IMR-90 (cell line): ENCODE measurements around the gene C10orf90. TPM values are rescaled to one million over a fixed set of nuclear protein-coding genes. Genes with fewer than 3 reads are reported as not detected.
"Not testable (repeated sequence)": the region's sequence is repeated elsewhere in the genome, so short reads cannot be mapped to it uniquely, and the experiment has no call there.

Experiments
- ATAC-seq: fragments of 200-7000 bp; cut with Tn5 transposase; 2 replicates; pipeline ENCODE4 v1.9.1; 2020; ENCODE audit warnings: low read depth, mild to moderate bottlenecking, moderate library complexity
- BruUV-seq: library from RNA; stranded (reverse); fragments of 400-500 nt; replicated peaks from 2 replicates; lab custom pipeline; 2021; lab: Mats Ljungman, UMichigan
- CTCF ChIA-PET: fragments of 300-600 bp; formaldehyde crosslinking; extraction: SDS; loops from one replicate; lab custom pipeline; 2021; ENCODE audit warnings: antibody characterized with exemption; lab: Yijun Ruan, JAX
- POLR2A ChIA-PET: fragments of 300-600 bp; sonication (Branson Sonifier 250); formaldehyde crosslinking; loops from one replicate; lab custom pipeline; 2022; ENCODE audit warnings: antibody characterized with exemption; ENCODE audit not compliant: unreplicated experiment; lab: Charles Lee
- DNase-seq: peaks from one replicate; pipeline ENCODE4 v3.0.0; 2013
- H2AFZ ChIP-seq: replicated peaks from 2 replicates; pipeline ENCODE3; 2013; ENCODE audit warnings: low read length, mild to moderate bottlenecking; ENCODE audit not compliant: poor library complexity
- H2AK5ac ChIP-seq: 2 replicates; pipeline ENCODE4 v1.6.1; 2013; ENCODE audit warnings: low read depth, low read length, inconsistent platforms
- H2AK9ac ChIP-seq: replicated peaks from 2 replicates; pipeline ENCODE3; 2013; ENCODE audit warnings: mild to moderate bottlenecking, low read depth, low read length, moderate library complexity; ENCODE audit not compliant: poor library complexity
- H2BK120ac ChIP-seq: 2 replicates; pipeline ENCODE4 v1.6.1; 2013; ENCODE audit warnings: low read depth, low read length, inconsistent platforms
- H2BK15ac ChIP-seq: 3 replicates; pipeline ENCODE4 v1.6.1; 2013; ENCODE audit warnings: low read depth, low read length, inconsistent platforms
- H2BK20ac ChIP-seq: 2 replicates; pipeline ENCODE4 v1.6.1; 2013; ENCODE audit warnings: low read depth, mild to moderate bottlenecking, inconsistent platforms, low read length, moderate library complexity
- H2BK5ac ChIP-seq: 2 replicates; pipeline ENCODE4 v1.6.1; 2013; ENCODE audit warnings: mild to moderate bottlenecking, low read depth, low read length, inconsistent platforms; ENCODE audit not compliant: poor library complexity, severe bottlenecking
- H3K14ac ChIP-seq: replicated peaks from 2 replicates; pipeline ENCODE4 v1.6.1; 2013; ENCODE audit warnings: low read depth, low read length, inconsistent platforms
- H3K18ac ChIP-seq: 2 replicates; pipeline ENCODE4 v1.6.1; 2013; ENCODE audit warnings: low read depth, low read length, control low read depth
- H3K23ac ChIP-seq: 2 replicates; pipeline ENCODE4 v1.6.1; 2013; ENCODE audit warnings: low read depth, low read length, inconsistent platforms
- H3K27ac ChIP-seq: 2 replicates; pipeline ENCODE4 v1.5.1; 2013; ENCODE audit warnings: mild to moderate bottlenecking, control low read depth, low read length; ENCODE audit not compliant: insufficient read depth
- H3K27me3 ChIP-seq: 2 replicates; pipeline ENCODE4 v1.6.1; 2013; ENCODE audit warnings: low read length; ENCODE audit not compliant: control insufficient read depth, insufficient read depth
- H3K36me3 ChIP-seq: 2 replicates; pipeline ENCODE4 v1.6.1; 2013; ENCODE audit warnings: low read length, mixed read lengths; ENCODE audit not compliant: control insufficient read depth, insufficient read depth
- H3K4ac ChIP-seq: 2 replicates; pipeline ENCODE4 v1.6.1; 2013; ENCODE audit warnings: low read depth, low read length, inconsistent platforms
- H3K4me1 ChIP-seq: 2 replicates; pipeline ENCODE4 v1.6.1; 2013; ENCODE audit warnings: low read length, mixed read lengths; ENCODE audit not compliant: control insufficient read depth, insufficient read depth
- H3K4me2 ChIP-seq: 2 replicates; pipeline ENCODE4 v1.6.1; 2013; ENCODE audit warnings: low read depth, mild to moderate bottlenecking, control low read depth, low read length, moderate library complexity
- H3K4me3 ChIP-seq: 2 replicates; pipeline ENCODE4 v1.5.1; 2013; ENCODE audit warnings: low read depth, mild to moderate bottlenecking, control low read depth, low read length, moderate library complexity; ENCODE audit not compliant: insufficient read depth
- H3K56ac ChIP-seq: 2 replicates; pipeline ENCODE4 v1.6.1; 2013; ENCODE audit warnings: low read length, inconsistent platforms; ENCODE audit not compliant: insufficient read depth; ENCODE audit errors: extremely low read depth
- H3K79me1 ChIP-seq, 2 experiments: 2 replicates each; pipeline ENCODE4 v1.6.1; 2013; ENCODE audit warnings: low read length in 2 of 2, inconsistent platforms in 1 of 2, low read depth in 1 of 2
- H3K9ac ChIP-seq: 2 replicates; pipeline ENCODE4 v1.6.1; 2013; ENCODE audit warnings: low read depth, low read length, control low read depth
- H3K9me1 ChIP-seq: 2 replicates; pipeline ENCODE4 v1.6.1; 2013; ENCODE audit warnings: low read length, inconsistent platforms; ENCODE audit not compliant: insufficient read depth
- H3K9me3 ChIP-seq: 2 replicates; pipeline ENCODE4 v1.6.1; 2013; ENCODE audit warnings: low read length; ENCODE audit not compliant: control insufficient read depth, insufficient read depth
- H4K20me1 ChIP-seq: 2 replicates; pipeline ENCODE4 v1.6.1; 2013; ENCODE audit warnings: low read length, inconsistent platforms; ENCODE audit not compliant: insufficient read depth
- H4K5ac ChIP-seq: 2 replicates; pipeline ENCODE4 v1.6.1; 2013; ENCODE audit warnings: mild to moderate bottlenecking, low read depth, low read length, control low read depth
- H4K8ac ChIP-seq, 2 experiments: 2 replicates each; pipeline ENCODE4 v1.6.1; 2013; ENCODE audit warnings: low read depth in 2 of 2, low read length in 2 of 2, control low read depth in 1 of 2, inconsistent platforms in 1 of 2
- H4K91ac ChIP-seq: 2 replicates; pipeline ENCODE4 v1.6.1; 2013; ENCODE audit warnings: low read depth, low read length, inconsistent platforms; ENCODE audit not compliant: insufficient read depth
- BHLHE40 ChIP-seq: fragments of 150-350 bp; IDR thresholded peaks from 2 replicates; pipeline ENCODE4 v1.6.1; 2016; ENCODE audit warnings: mild to moderate bottlenecking, low read depth, low read length
- CEBPB ChIP-seq: IDR thresholded peaks from 2 replicates; pipeline ENCODE4 v1.6.1; 2012; ENCODE audit warnings: low read depth, low read length, improper control_type of control experiment
- CHD1 ChIP-seq: IDR thresholded peaks from 2 replicates; pipeline ENCODE4 v1.6.1; 2012; ENCODE audit warnings: low read depth, low read length, improper control_type of control experiment
- MAFK ChIP-seq: IDR thresholded peaks from 2 replicates; pipeline ENCODE4 v1.6.1; 2012; ENCODE audit warnings: low read depth, low read length, improper control_type of control experiment
- MAZ ChIP-seq: IDR thresholded peaks from 2 replicates; pipeline ENCODE4 v1.6.1; 2012; ENCODE audit warnings: low read depth, mild to moderate bottlenecking, low read length, improper control_type of control experiment, moderate library complexity, borderline replicate concordance
- MXI1 ChIP-seq: IDR thresholded peaks from 2 replicates; pipeline ENCODE4 v1.6.1; 2012; ENCODE audit warnings: low read depth, mild to moderate bottlenecking, low read length, moderate library complexity, borderline replicate concordance
- NFE2L2 ChIP-seq: fragments of 150-350 bp; IDR thresholded peaks from 2 replicates; pipeline ENCODE4 v1.6.1; 2016; ENCODE audit warnings: low read depth, mild to moderate bottlenecking, low read length
- POLR2A ChIP-seq: IDR thresholded peaks from 2 replicates; pipeline ENCODE4 v1.6.1; 2012; ENCODE audit warnings: mild to moderate bottlenecking, low read depth, low read length
- RCOR1 ChIP-seq: IDR thresholded peaks from 2 replicates; pipeline ENCODE4 v1.6.1; 2012; ENCODE audit warnings: mild to moderate bottlenecking, low read length, improper control_type of control experiment; ENCODE audit not compliant: insufficient replicate concordance
- SMC3 ChIP-seq: fragments of 150-350 bp; IDR thresholded peaks from 2 replicates; pipeline ENCODE4 v1.6.1; 2016; ENCODE audit warnings: low read depth, mild to moderate bottlenecking, antibody characterized with exemption, low read length, moderate library complexity
- USF2 ChIP-seq: fragments of 150-350 bp; IDR thresholded peaks from 2 replicates; pipeline ENCODE4 v1.6.1; 2017; ENCODE audit warnings: mild to moderate bottlenecking, antibody characterized with exemption, low read length, low read depth
- WGBS, 2 experiments: methylation state at CpG; one replicate each; pipeline versions ENCODE4 v1.1.5 to v1.1.7; 2013; ENCODE audit warnings: missing lambda C conversion rate in 2 of 2; ENCODE audit not compliant: insufficient read length in 1 of 2; ENCODE audit errors: extremely low coverage in 2 of 2; 5-methylcytosine and 5-hydroxymethylcytosine counted together
- dilution Hi-C: fragments of 300-500 bp; cut with HindIII; formaldehyde crosslinking; loops from one replicate; pipeline ENCODE4 v1.14.3; 2018; ENCODE audit warnings: low sequenced_read_pairs; ENCODE audit not compliant: unreplicated experiment
- in situ Hi-C: fragments of 300-500 bp; cut with MboI; formaldehyde crosslinking; loops from 3 replicates; pipeline ENCODE4 v1.14.3; 2019; ENCODE audit warnings: low sequenced_read_pairs, inconsistent platforms, mixed read lengths
- intact Hi-C: fragments of 100-400 bp; cut with micrococcal nuclease; formaldehyde crosslinking; loops from 2 replicates; pipeline ENCODE4 v1.10.0; 2022
- polyA plus RNA-seq, 3 experiments: library from polyadenylated mRNA; depleted of rRNA; stranded (reverse); fragments of >200 nt; gene quantifications; 2 replicates each; pipeline ENCODE4 v1.2.3, GENCODE V29; 2012; ENCODE audit warnings: low replicate concordance in 1 of 3
- total RNA-seq: library from RNA; depleted of rRNA; stranded (reverse); fragments of >200 nt; gene quantifications from 2 replicates; pipeline ENCODE4 v1.2.3, GENCODE V29; 2012

The C10orf90 gene
- total and polyA plus RNA-seq, 2 of the 4 experiments (the other 2 are of a cell fraction), result 0.05 to 0.18 TPM

DNA sequence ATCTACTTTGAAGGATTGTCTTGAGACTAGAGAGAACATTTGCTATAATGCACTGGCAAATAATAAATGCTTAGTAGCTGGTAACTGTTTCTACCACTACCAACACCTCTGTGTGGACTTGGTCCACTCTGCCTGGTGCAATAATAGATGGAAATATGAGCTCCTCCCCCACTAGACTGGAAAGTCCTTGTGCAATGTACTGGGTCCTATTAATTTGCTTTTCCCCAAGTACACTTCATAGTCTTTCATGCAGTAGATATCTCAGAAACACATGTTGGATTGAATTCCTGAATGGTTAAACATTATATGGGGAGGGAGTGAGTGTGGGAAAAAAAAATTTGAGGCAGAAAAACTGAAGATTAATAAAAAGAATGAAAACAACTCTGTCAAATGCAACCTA lies 119.3 kb downstream of the C10orf90 start:
- H2BK120ac ChIP-seq, result no peak overlapping the region
- no peak overlapping the region for H2AK9ac ChIP-seq
- H3K27me3 ChIP-seq, result peaks cover 3% of the 10 kb centered on the region; the same call in 1 of the 2 replicates
- H4K91ac ChIP-seq, result no peak overlapping the region
- H3K9me3 ChIP-seq, result no peaks in the 10 kb centered on the region
- ATAC-seq (no peak), DNase-seq (no peak)
- H2AK5ac ChIP-seq, result no peak overlapping the region
- H3K4me3 ChIP-seq, result no peak overlapping the region
- no peak overlapping the region for H3K56ac ChIP-seq
- H4K20me1 ChIP-seq, result no peaks in the 10 kb centered on the region
- H3K4me2 ChIP-seq, result no peak overlapping the region
- intact Hi-C loops (no loop called here), in situ Hi-C loops (no loop called here), dilution Hi-C loops (no loop called here)
- no peak overlapping the region for H2BK15ac ChIP-seq
- ChIA-PET POLR2A (no interaction called here), CTCF (interaction anchor here (0.5 kb wide), 1 partner anchor 1002 kb away, joined by 3 read pairs; no protein-coding TSS in a partner anchor)
- no peak overlapping the region for H3K23ac ChIP-seq
- TF ChIP-seq POLR2A, result no peak
- TF ChIP-seq SMC3, result no peak
- no peak for TF ChIP-seq NFE2L2
- no peak for TF ChIP-seq CEBPB
- TF ChIP-seq CHD1, result no peak
- no peak for TF ChIP-seq MAFK
- no peak for TF ChIP-seq MXI1
- TF ChIP-seq RCOR1, result no peak
- TF ChIP-seq USF2, result no peak
- no peak for TF ChIP-seq BHLHE40
- TF ChIP-seq MAZ, result no peak
- H3K14ac ChIP-seq, result no peak overlapping the region
- no peaks in the 10 kb centered on the region for H3K9me1 ChIP-seq
- H4K8ac ChIP-seq, result no peak overlapping the region
- no peak overlapping the region for H2BK20ac ChIP-seq
- H3K18ac ChIP-seq, result no peak overlapping the region
- no peak overlapping the region for H2AFZ ChIP-seq
- BruUV-seq, result no TSS peak
- H3K4ac ChIP-seq, result no peak overlapping the region
- H3K27ac ChIP-seq, result no peak overlapping the region
- no peak overlapping the region for H2BK5ac ChIP-seq
- no peaks in the 10 kb centered on the region for H3K4me1 ChIP-seq
- H3K36me3 ChIP-seq, result no peaks in the 10 kb centered on the region
- no peak overlapping the region for H3K9ac ChIP-seq
- H4K5ac ChIP-seq, result no peak overlapping the region
- H3K79me1 ChIP-seq, result no peaks in the 10 kb centered on the region

DNA sequence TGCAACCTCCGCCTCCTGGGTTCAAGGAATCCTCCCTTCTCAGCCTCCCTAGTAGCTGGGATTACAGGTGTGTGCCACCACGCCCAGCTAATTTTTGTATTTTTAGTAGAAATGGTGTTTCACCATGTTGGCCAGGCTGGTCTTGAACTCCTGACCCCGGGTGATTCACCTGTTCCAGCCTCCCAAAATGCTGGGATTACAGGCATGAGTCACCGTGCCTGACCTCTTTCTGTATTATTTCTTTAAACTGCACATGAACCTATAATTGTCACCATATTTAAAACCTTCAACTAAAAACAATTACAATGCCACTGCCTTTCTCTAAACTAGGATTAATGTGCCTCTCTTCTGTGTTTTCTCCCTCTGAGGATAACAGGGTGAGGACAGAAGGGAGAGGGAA lies 119.9 kb downstream of the C10orf90 start:
- H3K14ac ChIP-seq, H3K23ac ChIP-seq, H3K4ac ChIP-seq, H2AK9ac ChIP-seq, H4K91ac ChIP-seq, dilution Hi-C loops, POLR2A ChIA-PET, H2AFZ ChIP-seq, DNase-seq, CTCF ChIA-PET, H2AK5ac ChIP-seq, H4K8ac ChIP-seq, H3K9ac ChIP-seq, H3K4me3 ChIP-seq, H3K56ac ChIP-seq, H2BK20ac ChIP-seq, H3K9me3 ChIP-seq, H3K27me3 ChIP-seq, H4K20me1 ChIP-seq, H3K18ac ChIP-seq, H2BK5ac ChIP-seq, ATAC-seq, H3K79me1 ChIP-seq, intact Hi-C loops, H3K4me1 ChIP-seq, H3K9me1 ChIP-seq, H2BK120ac ChIP-seq, in situ Hi-C loops, BruUV-seq, H4K5ac ChIP-seq, H3K36me3 ChIP-seq, H2BK15ac ChIP-seq, H3K4me2 ChIP-seq, H3K27ac ChIP-seq: not testable (repeated sequence)
- no CpG with 5 or more reads among the region's 4 CpGs for WGBS, 2 experiments
